ENCODE data around the gene C1QL1.

C1QL1 gene

DNA sequence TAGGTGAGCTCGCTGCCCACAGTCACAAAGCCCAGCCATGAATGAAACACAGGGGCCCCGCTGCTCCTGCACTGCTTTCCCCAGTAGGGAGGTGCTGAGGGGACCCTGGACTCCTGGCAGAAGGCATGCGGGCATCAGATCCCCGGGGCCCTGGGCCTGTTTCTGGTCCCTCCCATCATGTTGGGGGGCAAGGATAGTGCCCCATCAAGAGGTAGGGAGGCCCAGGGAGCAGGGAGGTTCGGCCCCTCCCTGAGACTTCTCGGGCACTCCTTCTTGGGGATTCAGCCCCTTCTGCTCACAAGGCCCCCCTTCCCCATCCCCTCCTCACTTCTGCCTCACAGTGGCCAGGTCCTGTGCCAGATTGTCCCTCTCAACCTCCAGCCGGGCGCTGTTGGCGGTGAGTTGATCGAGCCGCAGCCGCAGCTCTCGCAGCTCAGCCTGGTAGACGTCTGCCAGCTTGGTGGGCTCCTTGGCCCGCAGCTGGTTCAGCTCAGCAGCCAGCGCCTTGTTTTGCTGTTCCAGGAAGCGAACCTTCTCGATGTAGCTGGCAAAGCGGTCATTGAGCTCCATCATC lies 53.3 kb downstream of the C1QL1 start:
- Histone ChIP-seq H3K27me3 (ENCODE audit: control insufficient read depth, low read length) (peaks cover 42% of the 10 kb centered on the region), H3K9me2 (replicated peaks; ENCODE audit: control insufficient read depth, low read length) (no peaks in the 10 kb centered on the region), H4K20me1 (ENCODE audit: control insufficient read depth, insufficient read depth, low read depth, low read length) (no peaks in the 10 kb centered on the region), H3K27ac (ENCODE audit: low read depth, low read length) (no peak overlapping the region), H3K4me3 (ENCODE audit: low read length) (no peak overlapping the region), H3F3A (ENCODE audit: control insufficient read depth, insufficient read depth) (no peaks in the 10 kb centered on the region), H3K36me3 (ENCODE audit: control insufficient read depth, low read length) (no peaks in the 10 kb centered on the region), H3K79me2 (ENCODE audit: control insufficient read depth, low read length) (no peaks in the 10 kb centered on the region), H3K4me2 (ENCODE audit: low read length) (no peak overlapping the region), H3K4me1 (ENCODE audit: control insufficient read depth, low read length) (peaks cover 22% of the 10 kb centered on the region), H3K9me3 (ENCODE audit: control insufficient read depth, insufficient read depth, low read length) (no peaks in the 10 kb centered on the region)
- TF ChIP-seq CTCF (IDR thresholded peaks at IDR 0.05; ENCODE audit: low read depth, low read length, poor library complexity, severe bottlenecking) (no peak), EZH2phosphoT487 (IDR thresholded peaks at IDR 0.05; ENCODE audit: borderline replicate concordance, low read length) (no peak)

GRCh38 chr17:44914148-44914547 lies 54.0 kb downstream of the C1QL1 start:
- peaks cover 44% of the 10 kb centered on the region for H3K27me3 ChIP-seq (ENCODE audit: control insufficient read depth, low read length)
- H3K9me3 ChIP-seq (ENCODE audit: control insufficient read depth, insufficient read depth, low read length), result no peaks in the 10 kb centered on the region
- no peaks in the 10 kb centered on the region for H4K20me1 ChIP-seq (ENCODE audit: control insufficient read depth, insufficient read depth, low read depth, low read length)
- H3K36me3 ChIP-seq (ENCODE audit: control insufficient read depth, low read length), result no peaks in the 10 kb centered on the region
- TF ChIP-seq CTCF (IDR thresholded peaks at IDR 0.05; ENCODE audit: low read depth, low read length, poor library complexity, severe bottlenecking), result no peak
- TF ChIP-seq EZH2phosphoT487 (IDR thresholded peaks at IDR 0.05; ENCODE audit: borderline replicate concordance, low read length), result no peak
- H3K79me2 ChIP-seq (ENCODE audit: control insufficient read depth, low read length), result no peaks in the 10 kb centered on the region
- H3K4me2 ChIP-seq (ENCODE audit: low read length), result no peak overlapping the region
- H3F3A ChIP-seq (ENCODE audit: control insufficient read depth, insufficient read depth), result no peaks in the 10 kb centered on the region
- H3K4me1 ChIP-seq (ENCODE audit: control insufficient read depth, low read length), result peaks cover 22% of the 10 kb centered on the region
- no peaks in the 10 kb centered on the region for H3K9me2 ChIP-seq (replicated peaks; ENCODE audit: control insufficient read depth, low read length)
- no peak overlapping the region for H3K4me3 ChIP-seq (ENCODE audit: low read length)
- H3K27ac ChIP-seq (ENCODE audit: low read depth, low read length), result no peak overlapping the region

DNA sequence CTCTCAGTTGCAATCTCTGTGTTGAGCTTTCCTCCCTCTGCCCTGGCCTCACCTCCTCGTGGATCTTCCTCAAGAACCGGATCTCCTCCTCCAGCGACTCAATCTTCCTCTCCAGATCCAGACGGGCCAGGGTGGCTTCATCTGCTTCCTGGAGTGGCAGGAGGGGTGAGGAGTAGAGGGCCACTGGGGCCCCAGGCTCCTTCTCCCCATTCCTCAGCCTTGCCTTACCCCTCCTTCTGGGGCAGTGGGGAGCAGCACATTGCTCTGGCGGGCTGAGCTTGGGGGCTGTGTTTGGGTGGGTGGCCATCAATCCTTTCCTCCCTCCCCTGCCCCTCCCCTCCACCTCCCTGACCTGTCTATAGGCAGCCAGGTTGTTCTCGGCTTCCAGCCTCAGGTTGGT lies 54.4 kb downstream of the C1QL1 start:
- no peaks in the 10 kb centered on the region for H3K9me3 ChIP-seq (ENCODE audit: control insufficient read depth, insufficient read depth, low read length)
- H3K9me2 ChIP-seq (replicated peaks; ENCODE audit: control insufficient read depth, low read length), result no peaks in the 10 kb centered on the region
- no peak overlapping the region for H3K27ac ChIP-seq (ENCODE audit: low read depth, low read length)
- H3K27me3 ChIP-seq (ENCODE audit: control insufficient read depth, low read length), result peaks cover 46% of the 10 kb centered on the region
- H3K4me3 ChIP-seq (ENCODE audit: low read length), result no peak overlapping the region
- peaks cover 22% of the 10 kb centered on the region for H3K4me1 ChIP-seq (ENCODE audit: control insufficient read depth, low read length)
- H4K20me1 ChIP-seq (ENCODE audit: control insufficient read depth, insufficient read depth, low read depth, low read length), result no peaks in the 10 kb centered on the region
- no peaks in the 10 kb centered on the region for H3K79me2 ChIP-seq (ENCODE audit: control insufficient read depth, low read length)
- TF ChIP-seq EZH2phosphoT487 (IDR thresholded peaks at IDR 0.05; ENCODE audit: borderline replicate concordance, low read length), result no peak
- TF ChIP-seq CTCF (IDR thresholded peaks at IDR 0.05; ENCODE audit: low read depth, low read length, poor library complexity, severe bottlenecking), result no peak
- no peaks in the 10 kb centered on the region for H3K36me3 ChIP-seq (ENCODE audit: control insufficient read depth, low read length)
- no peak overlapping the region for H3K4me2 ChIP-seq (ENCODE audit: low read length)
- H3F3A ChIP-seq (ENCODE audit: control insufficient read depth, insufficient read depth), result no peaks in the 10 kb centered on the region

Measured in DOHH2 (cell line).